Measurements from ENCODE around the gene KIF17.

- TF ChIP-seq CTCF (IDR thresholded peaks at IDR 0.05; ENCODE audit: insufficient read depth, low read depth, low read length) (no peak), EZH2 (IDR thresholded peaks at IDR 0.05; ENCODE audit: insufficient read depth, low read length) (no peak)
Measured at GRCh38 chr1:20678599-20678998, 39.2 kb downstream of the KIF17 start.
